HUES64 (cell line): ENCODE data around the gene ECHS1.
A peak's percentile ranks its signal among the peaks of the same experiment; 100 is the strongest.
"Not testable (repeated sequence)": the region's sequence is repeated elsewhere in the genome, so short reads cannot be mapped to it uniquely, and the experiment has no call there.

Experiments
- H3K27ac ChIP-seq: 2 replicates; pipeline ENCODE4 v1.7.0; 2013; ENCODE audit warnings: low read depth, low read length, inconsistent platforms
- H3K27me3 ChIP-seq: 2 replicates; pipeline ENCODE4 v1.6.1; 2013; ENCODE audit warnings: mild to moderate bottlenecking, low read length; ENCODE audit not compliant: insufficient read depth
- H3K36me3 ChIP-seq: 2 replicates; pipeline ENCODE4 v1.6.1; 2013; ENCODE audit warnings: mild to moderate bottlenecking, low read length; ENCODE audit not compliant: insufficient read depth
- H3K4me1 ChIP-seq: 2 replicates; pipeline ENCODE4 v1.6.1; 2013; ENCODE audit warnings: mild to moderate bottlenecking, low read length, moderate library complexity; ENCODE audit not compliant: insufficient read depth
- H3K4me3 ChIP-seq: 2 replicates; pipeline ENCODE4 v1.5.1; 2013; ENCODE audit warnings: mild to moderate bottlenecking, low read length, moderate library complexity
- H3K9ac ChIP-seq: 2 replicates; pipeline ENCODE4 v1.6.1; 2013; ENCODE audit warnings: mild to moderate bottlenecking, low read depth, low read length
- H3K9me3 ChIP-seq: 2 replicates; pipeline ENCODE4 v1.6.1; 2013; ENCODE audit warnings: low read depth, low read length; ENCODE audit not compliant: insufficient read depth
- WGBS: fragments of 150-250, 120-280 bp; methylation state at CpG from one replicate; pipeline ENCODE4 v1.1.7; 2013; ENCODE audit warnings: missing lambda C conversion rate; 5-methylcytosine and 5-hydroxymethylcytosine counted together

ECHS1 gene

GRCh38 chr10:133386951-133387350, 13.8 kb upstream of the ECHS1 start:
- H3K9me3 ChIP-seq, H3K27ac ChIP-seq, H3K4me3 ChIP-seq, H3K4me1 ChIP-seq, H3K27me3 ChIP-seq, H3K36me3 ChIP-seq, H3K9ac ChIP-seq: not testable (repeated sequence)
- WGBS = 96% methylated on average over 4 of the region's 4 CpGs

DNA sequence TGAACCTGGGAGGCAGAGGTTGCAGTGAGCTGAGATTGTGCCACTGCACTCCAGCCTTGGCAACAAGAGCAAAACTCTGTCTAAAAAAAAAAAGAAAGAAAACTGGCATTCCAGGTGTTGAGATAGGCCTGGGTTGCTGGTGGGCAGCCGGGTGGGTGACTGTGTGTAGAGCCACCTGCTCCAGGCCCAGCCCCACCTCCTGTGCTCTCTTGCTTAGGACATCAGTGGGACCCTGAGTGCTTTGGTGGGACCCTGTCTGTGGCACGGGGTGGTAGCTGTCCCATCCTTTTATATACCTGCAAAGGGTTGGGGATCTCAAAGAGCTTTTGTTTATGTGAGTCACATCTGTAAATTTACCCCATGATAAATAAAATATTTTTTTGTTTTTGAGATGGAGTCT, 12.1 kb upstream of the ECHS1 start:
- Histone ChIP-seq H3K4me1 (no peaks in the 10 kb centered on the region), H3K9me3 (no peaks in the 10 kb centered on the region), H3K27ac (no peak overlapping the region), H3K27me3 (peaks cover 2% of the 10 kb centered on the region), H3K36me3 (no peaks in the 10 kb centered on the region), H3K9ac (no peak overlapping the region), H3K4me3 (no peak overlapping the region)
- 93% methylated on average over 2 of the region's 2 CpGs for WGBS

GRCh38 chr10:133384071-133384470, 10.9 kb upstream of the ECHS1 start:
- Histone ChIP-seq H3K9ac (no peak overlapping the region), H3K9me3 (no peaks in the 10 kb centered on the region), H3K27ac (no peak overlapping the region), H3K36me3 (no peaks in the 10 kb centered on the region), H3K27me3 (peaks cover 11% of the 10 kb centered on the region), H3K4me1 (no peaks in the 10 kb centered on the region), H3K4me3 (no peak overlapping the region)
- 89% methylated on average over 13 of the region's 13 CpGs for WGBS

DNA sequence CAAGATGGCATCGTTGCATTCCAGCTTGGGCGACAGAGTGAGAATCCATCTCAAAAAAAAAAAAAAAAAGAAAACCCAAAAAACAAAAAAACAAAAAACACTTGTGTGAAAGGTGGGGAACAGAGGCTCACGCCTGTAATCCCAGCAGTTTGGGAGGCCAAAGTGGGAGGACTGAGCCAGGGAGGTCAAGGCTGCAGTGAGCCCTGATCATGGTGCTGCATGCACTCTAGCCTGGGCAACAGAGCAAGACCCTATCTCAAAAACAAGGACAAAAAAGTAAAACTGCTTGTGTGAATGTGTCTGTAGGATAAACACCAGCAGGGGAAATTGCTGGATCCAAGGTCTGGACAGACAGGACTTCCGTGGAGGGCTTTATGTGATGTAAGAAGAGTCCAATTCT, 10.4 kb upstream of the ECHS1 start:
- peaks cover 14% of the 10 kb centered on the region for H3K27me3 ChIP-seq
- no peaks in the 10 kb centered on the region for H3K4me1 ChIP-seq
- no peaks in the 10 kb centered on the region for H3K36me3 ChIP-seq
- no peak overlapping the region for H3K27ac ChIP-seq
- WGBS = 88% methylated on average over 3 of the region's 4 CpGs
- H3K9ac ChIP-seq = no peak overlapping the region
- no peaks in the 10 kb centered on the region for H3K9me3 ChIP-seq
- no peak overlapping the region for H3K4me3 ChIP-seq

DNA sequence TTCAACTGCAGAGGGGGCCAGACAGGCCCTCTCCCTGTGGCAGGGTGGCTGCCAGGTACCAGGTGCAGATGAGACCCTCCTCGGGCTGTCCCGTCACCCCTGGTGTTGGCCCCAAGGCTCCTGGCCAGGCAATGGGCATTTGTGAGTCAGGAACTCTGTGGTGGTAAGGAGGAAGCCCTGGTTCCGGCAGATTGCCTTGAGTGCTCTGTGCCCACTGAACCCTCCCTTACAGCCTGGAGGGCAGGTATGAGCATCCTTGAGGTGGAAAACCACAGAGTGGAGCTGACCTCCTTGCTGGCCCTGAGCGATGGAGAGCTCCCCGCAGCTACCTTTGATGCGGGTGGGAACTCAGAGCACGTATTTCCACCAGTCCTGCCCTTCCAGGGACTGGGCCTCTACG, 7.9 kb upstream of the ECHS1 start:
- 94% methylated on average over 8 of the region's 8 CpGs for WGBS
- H3K9me3 ChIP-seq = no peaks in the 10 kb centered on the region
- H3K27ac ChIP-seq = no peak overlapping the region
- H3K4me1 ChIP-seq = no peaks in the 10 kb centered on the region
- no peak overlapping the region for H3K4me3 ChIP-seq
- no peaks in the 10 kb centered on the region for H3K36me3 ChIP-seq
- H3K9ac ChIP-seq = no peak overlapping the region
- H3K27me3 ChIP-seq = peaks cover 39% of the 10 kb centered on the region

DNA sequence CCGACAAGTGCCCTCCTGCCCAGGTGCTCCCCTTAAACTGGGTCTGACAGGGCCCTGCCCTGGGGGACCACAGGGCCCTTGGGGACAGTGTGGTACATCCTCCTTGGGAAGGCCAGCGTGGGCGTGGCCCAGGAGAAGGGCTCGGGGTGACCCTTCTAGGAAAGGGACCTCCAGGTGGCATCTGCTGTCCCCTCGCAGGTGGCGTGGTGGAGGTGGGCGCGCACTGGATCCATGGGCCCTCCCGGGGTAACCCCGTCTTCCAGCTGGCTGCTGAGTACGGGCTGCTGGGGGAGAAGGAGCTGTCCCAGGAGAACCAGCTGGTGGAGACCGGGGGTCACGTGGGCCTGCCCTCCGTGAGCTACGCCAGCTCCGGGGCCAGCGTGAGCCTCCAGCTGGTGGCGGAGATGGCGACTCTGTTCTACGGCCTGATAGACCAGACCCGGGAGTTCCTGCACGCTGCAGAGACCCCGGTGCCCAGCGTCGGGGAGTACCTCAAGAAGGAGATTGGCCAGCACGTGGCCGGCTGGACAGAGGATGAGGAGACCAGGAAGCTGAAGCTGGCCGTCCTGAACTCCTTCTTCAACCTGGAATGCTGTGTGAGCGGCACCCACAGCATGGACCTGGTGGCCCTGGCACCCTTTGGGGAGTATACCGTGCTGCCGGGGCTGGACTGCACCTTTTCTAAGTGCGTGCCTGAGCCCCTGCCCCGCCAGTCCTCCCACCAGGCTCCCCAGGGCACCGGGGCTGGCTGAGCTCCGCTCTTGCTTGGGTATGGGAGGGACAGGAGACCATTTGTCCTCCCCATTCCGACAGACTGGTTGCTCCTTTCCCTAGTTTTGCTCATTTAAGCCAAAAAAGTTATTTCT, 6.9 kb upstream of the ECHS1 start:
- H3K9ac ChIP-seq = no peak overlapping the region
- no peak overlapping the region for H3K27ac ChIP-seq
- no peaks in the 10 kb centered on the region for H3K36me3 ChIP-seq
- no peaks in the 10 kb centered on the region for H3K9me3 ChIP-seq
- H3K4me3 ChIP-seq = peak overlapping the region; percentile 76
- no peaks in the 10 kb centered on the region for H3K4me1 ChIP-seq
- peaks cover 49% of the 10 kb centered on the region for H3K27me3 ChIP-seq
- 92% methylated on average over 36 of the region's 36 CpGs for WGBS

- Histone ChIP-seq H3K9ac (peak within 1 kb of the TSS; percentile 66), H3K4me1 (no peaks in the 10 kb centered on the region), H3K4me3 (peak within 1 kb of the TSS; percentile 76), H3K9me3 (no peaks in the 10 kb centered on the region), H3K27me3 (peaks cover 57% of the 10 kb centered on the region), H3K36me3 (no peaks in the 10 kb centered on the region), H3K27ac (no peak within 1 kb of the TSS)
- WGBS = 5% methylated on average over 68 of the region's 78 CpGs
Observed at GRCh38 chr10:133379152-133379800, 6.1 kb upstream of the ECHS1 start, which contains the start of gene PAOX. Gene PAOX, plus strand, starts transcription at chr10:133379262. Its CDS starts 55 bp downstream, at chr10:133379317.

GRCh38 chr10:133378251-133379096, 5.3 kb upstream of the ECHS1 start:
- Histone ChIP-seq H3K27me3 (peaks cover 63% of the 10 kb centered on the region), H3K9me3 (no peaks in the 10 kb centered on the region), H3K27ac (no peak overlapping the region), H3K9ac (peak overlapping the region; percentile 19; the same call in 1 of the 2 replicates), H3K4me3 (peak overlapping the region; percentile 66), H3K4me1 (no peaks in the 10 kb centered on the region), H3K36me3 (no peaks in the 10 kb centered on the region)
- under 1% methylated on average over 77 of the region's 90 CpGs for WGBS

- Histone ChIP-seq H3K27me3 (peaks cover 63% of the 10 kb centered on the region), H3K4me1 (no peaks in the 10 kb centered on the region), H3K27ac (no peak overlapping the region)
Observed at GRCh38 chr10:133377818-133378250, 4.7 kb upstream of the ECHS1 start.

GRCh38 chr10:133377025-133377817, 4.1 kb upstream of the ECHS1 start:
- H3K4me3 ChIP-seq = no peak overlapping the region
- no peak overlapping the region for H3K27ac ChIP-seq
- H3K9ac ChIP-seq = no peak overlapping the region
- no peaks in the 10 kb centered on the region for H3K4me1 ChIP-seq
- no peaks in the 10 kb centered on the region for H3K36me3 ChIP-seq
- WGBS = 88% methylated on average over 30 of the region's 30 CpGs
- H3K27me3 ChIP-seq = peaks cover 63% of the 10 kb centered on the region
- H3K9me3 ChIP-seq = no peaks in the 10 kb centered on the region

More at GRCh38 chr10:133377818-133378250, 4.7 kb upstream of the ECHS1 start:
- H3K9ac ChIP-seq = no peak overlapping the region; the same call in 1 of the 2 replicates
- WGBS = 29% methylated on average over 20 of the region's 20 CpGs
- no peaks in the 10 kb centered on the region for H3K9me3 ChIP-seq
- H3K36me3 ChIP-seq = no peaks in the 10 kb centered on the region
- peak overlapping the region; percentile 66 for H3K4me3 ChIP-seq
